Ascending aorta (tissue), 2 donors: ENCODE measurements around the gene CHST14. TPM values are rescaled to one million over a fixed set of nuclear protein-coding genes. Genes with fewer than 3 reads are reported as not detected.
A peak's percentile ranks its signal among the peaks of the same experiment; 100 is the strongest.

Experiments
- DNase-seq, 2 donors: peaks; one replicate each; pipeline ENCODE4 v3.0.0-alpha.2; 2019; ENCODE audit warnings: low spot score in 2 of 2
- H3K27ac ChIP-seq, 2 donors: fragments of 200-600 bp; sonication (generic); one replicate each; pipeline ENCODE4 v1.5.1; 2016 to 2017; ENCODE audit warnings: mild to moderate bottlenecking in 1 of 2
- H3K27me3 ChIP-seq: fragments of 200-600 bp; sonication (generic); one replicate; pipeline ENCODE4 v1.5.1; 2017
- H3K36me3 ChIP-seq, 2 donors: fragments of 200-600 bp; sonication (generic); one replicate each; pipeline ENCODE4 v1.5.1; 2016
- H3K4me1 ChIP-seq, 2 donors: fragments of 200-600 bp; sonication (generic); one replicate each; pipeline ENCODE4 v1.5.1; 2016 to 2017; ENCODE audit warnings: mild to moderate bottlenecking in 1 of 2
- H3K4me3 ChIP-seq, 2 donors: fragments of 200-600 bp; sonication (generic); one replicate each; pipeline ENCODE4 v1.5.1; 2016 to 2017; ENCODE audit warnings: mild to moderate bottlenecking in 1 of 2
- H3K9me3 ChIP-seq, 2 donors: fragments of 200-600 bp; sonication (generic); one replicate each; pipeline ENCODE4 v1.5.1; 2016
- intact Hi-C: fragments of 100-400 bp; cut with DNase I; formaldehyde crosslinking; loops from one replicate; pipeline ENCODE4 v1.15.1; 2023
- total RNA-seq: library from RNA; depleted of rRNA; stranded (reverse); fragments of >200 nt; gene quantifications from one replicate; pipeline ENCODE4 v1.1.0, GENCODE V29; 2016
- TF ChIP-seq, protein P1 (sequence below), 3 experiments: fragments of 200-600 bp in 2 of 3; fragments of 450-650 bp in 1 of 3; sonication (generic) in 2 of 3; IDR thresholded peaks; one replicate each; pipeline ENCODE4 v1.5.1; 2016 to 2019; ENCODE audit warnings: antibody characterized with exemption in 3 of 3, mild to moderate bottlenecking in 1 of 3, moderate library complexity in 1 of 3

The CHST14 gene
- total RNA-seq, 1 donor from 2014 or later, result 22.0 TPM

- H3K4me1 ChIP-seq, result peaks cover 13 to 19% of the 10 kb centered on the region in 2 donors
- TF ChIP-seq, protein P1, sequence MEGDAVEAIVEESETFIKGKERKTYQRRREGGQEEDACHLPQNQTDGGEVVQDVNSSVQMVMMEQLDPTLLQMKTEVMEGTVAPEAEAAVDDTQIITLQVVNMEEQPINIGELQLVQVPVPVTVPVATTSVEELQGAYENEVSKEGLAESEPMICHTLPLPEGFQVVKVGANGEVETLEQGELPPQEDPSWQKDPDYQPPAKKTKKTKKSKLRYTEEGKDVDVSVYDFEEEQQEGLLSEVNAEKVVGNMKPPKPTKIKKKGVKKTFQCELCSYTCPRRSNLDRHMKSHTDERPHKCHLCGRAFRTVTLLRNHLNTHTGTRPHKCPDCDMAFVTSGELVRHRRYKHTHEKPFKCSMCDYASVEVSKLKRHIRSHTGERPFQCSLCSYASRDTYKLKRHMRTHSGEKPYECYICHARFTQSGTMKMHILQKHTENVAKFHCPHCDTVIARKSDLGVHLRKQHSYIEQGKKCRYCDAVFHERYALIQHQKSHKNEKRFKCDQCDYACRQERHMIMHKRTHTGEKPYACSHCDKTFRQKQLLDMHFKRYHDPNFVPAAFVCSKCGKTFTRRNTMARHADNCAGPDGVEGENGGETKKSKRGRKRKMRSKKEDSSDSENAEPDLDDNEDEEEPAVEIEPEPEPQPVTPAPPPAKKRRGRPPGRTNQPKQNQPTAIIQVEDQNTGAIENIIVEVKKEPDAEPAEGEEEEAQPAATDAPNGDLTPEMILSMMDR (IDR thresholded peaks at IDR 0.05), result no peak
- intact Hi-C loops, result no loop called here
- no peaks in the 10 kb centered on the region for H3K9me3 ChIP-seq
- H3K27ac ChIP-seq, result no peak overlapping the region
- H3K4me3 ChIP-seq, result peak overlapping the region; percentile 38 to 63
- DNase-seq, result no peak
- H3K36me3 ChIP-seq, result no peaks in the 10 kb centered on the region
- H3K27me3 ChIP-seq, result peaks cover 13% of the 10 kb centered on the region
Observed at GRCh38 chr15:40436116-40436891, 34.5 kb upstream of the CHST14 start.

GRCh38 chr15:40436892-40437751, 33.7 kb upstream of the CHST14 start:
- Histone ChIP-seq H3K9me3 (no peaks in the 10 kb centered on the region), H3K27ac (no peak overlapping the region), H3K4me3 (peak overlapping the region; percentile 38 to 63), H3K27me3 (peaks cover 13% of the 10 kb centered on the region), H3K36me3 (no peaks in the 10 kb centered on the region), H3K4me1 (peaks cover 13 to 19% of the 10 kb centered on the region in 2 donors)
- intact Hi-C loops, result no loop called here
- DNase-seq, result no peak
- TF ChIP-seq, protein P1 (IDR thresholded peaks at IDR 0.05), result no peak

- Histone ChIP-seq H3K4me3 (no peak overlapping the region), H3K36me3 (no peaks in the 10 kb centered on the region), H3K27ac (no peak overlapping the region), H3K9me3 (no peaks in the 10 kb centered on the region), H3K4me1 (peaks cover 13 to 26% of the 10 kb centered on the region in 2 donors), H3K27me3 (peaks cover 13% of the 10 kb centered on the region)
- no peak for DNase-seq
- TF ChIP-seq, protein P1 (IDR thresholded peaks at IDR 0.05), result no peak
- intact Hi-C loops, result no loop called here
Observed at GRCh38 chr15:40437752-40438687, 32.8 kb upstream of the CHST14 start.

GRCh38 chr15:40438712-40439111, 32.1 kb upstream of the CHST14 start:
- intact Hi-C loops, result no loop called here
- Histone ChIP-seq H3K4me3 (no peak overlapping the region), H3K4me1 (peaks cover 13 to 29% of the 10 kb centered on the region in 2 donors), H3K27me3 (peaks cover 13% of the 10 kb centered on the region), H3K27ac (no peak overlapping the region), H3K9me3 (no peaks in the 10 kb centered on the region), H3K36me3 (no peaks in the 10 kb centered on the region)
- DNase-seq, result no peak
- TF ChIP-seq, protein P1 (IDR thresholded peaks at IDR 0.05), result no peak

- Histone ChIP-seq H3K9me3 (no peaks in the 10 kb centered on the region), H3K36me3 (no peaks in the 10 kb centered on the region), H3K4me1 (peaks cover 13 to 29% of the 10 kb centered on the region in 2 donors), H3K27me3 (peaks cover 13% of the 10 kb centered on the region), H3K27ac (no peak overlapping the region), H3K4me3 (peak overlapping the region; percentile 95 to 97)
- DNase-seq, result no peak
- intact Hi-C loops, result no loop called here
- TF ChIP-seq, protein P1 (IDR thresholded peaks at IDR 0.05), result no peak
Observed at GRCh38 chr15:40439461-40439959, 31.3 kb upstream of the CHST14 start.
